HEK293T (cell line): ENCODE data around the gene STXBP1.
"Not testable (repeated sequence)": the region's sequence is repeated elsewhere in the genome, so short reads cannot be mapped to it uniquely, and the experiment has no call there.

ENCODE experiments used
- ARNT ChIP-seq: fragments of 450-650 bp; IDR thresholded peaks from 2 replicates; pipeline ENCODE4 v1.6.1; 2017; ENCODE audit warnings: mild to moderate bottlenecking
- BHLHE40 ChIP-seq: fragments of 450-650 bp; IDR thresholded peaks from 2 replicates; pipeline ENCODE4 v1.6.1; 2016; ENCODE audit warnings: mild to moderate bottlenecking, moderate library complexity, borderline replicate concordance
- ELF4 ChIP-seq: fragments of 450-650 bp; IDR thresholded peaks from 2 replicates; pipeline ENCODE4 v1.6.1; 2017; ENCODE audit warnings: antibody characterized with exemption
- FOXA1 ChIP-seq: fragments of 450-650 bp; IDR thresholded peaks from 2 replicates; pipeline ENCODE4 v1.6.1; 2016; ENCODE audit warnings: mild to moderate bottlenecking
- FOXK2 ChIP-seq: fragments of 450-650 bp; IDR thresholded peaks from 2 replicates; pipeline ENCODE4 v1.6.1; 2016; ENCODE audit warnings: mild to moderate bottlenecking
- FOXM1 ChIP-seq: fragments of 450-650 bp; IDR thresholded peaks from 2 replicates; pipeline ENCODE4 v1.6.1; 2017; ENCODE audit warnings: mild to moderate bottlenecking, borderline replicate concordance
- HDGF ChIP-seq: fragments of 450-650 bp; IDR thresholded peaks from 2 replicates; pipeline ENCODE4 v1.6.1; 2017; ENCODE audit warnings: antibody characterized with exemption, borderline replicate concordance
- PKNOX1 ChIP-seq: fragments of 450-650 bp; IDR thresholded peaks from 2 replicates; pipeline ENCODE4 v1.6.1; 2016
- SP1 ChIP-seq: fragments of 450-650 bp; IDR thresholded peaks from 2 replicates; pipeline ENCODE4 v1.6.1; 2017
- SUZ12 ChIP-seq: fragments of 450-650 bp; IDR thresholded peaks from 2 replicates; pipeline ENCODE4 v1.6.1; 2016; ENCODE audit warnings: mild to moderate bottlenecking
- TARDBP ChIP-seq: fragments of 450-650 bp; IDR thresholded peaks from 2 replicates; pipeline ENCODE4 v1.6.1; 2016

- TF ChIP-seq FOXM1, FOXA1, FOXK2, ELF4, SUZ12, SP1, ARNT, TARDBP, BHLHE40, HDGF, PKNOX1: not testable (repeated sequence)
These were observed 34.9 kb upstream of the STXBP1 start for GRCh38 chr9:127577194-127577593.
